Brain microvascular endothelial cell (primary cell): Measurements from ENCODE around the gene OR52K1.

ENCODE experiments used
- DNase-seq: peaks from one replicate; pipeline ENCODE4 v3.0.0-alpha.2; 2020
- H3K27ac ChIP-seq: fragments of 250-450 bp; sonication (Bioruptor Pico); 2 replicates; pipeline ENCODE4 v1.5.1; 2020; ENCODE audit warnings: mild to moderate bottlenecking, moderate library complexity
- H3K27me3 ChIP-seq: fragments of 250-450 bp; sonication (Bioruptor Pico); replicated peaks from 2 replicates; pipeline ENCODE4 v1.5.1; 2020; ENCODE audit warnings: mild to moderate bottlenecking
- H3K36me3 ChIP-seq: fragments of 250-450 bp; sonication (Bioruptor Pico); replicated peaks from 2 replicates; pipeline ENCODE4 v1.5.1; 2020; ENCODE audit warnings: mild to moderate bottlenecking
- H3K4me3 ChIP-seq: 2 replicates; pipeline ENCODE4 v1.5.1; 2011; ENCODE audit warnings: low read depth, mild to moderate bottlenecking, control low read depth, low read length, moderate library complexity
- in situ Hi-C: cut with HindIII; loops from 2 replicates; pipeline ENCODE4 v1.10.0; 2017; ENCODE audit warnings: low sequenced_read_pairs, low pct_ligation_motif_present
- TF ChIP-seq, protein P1 (sequence below): IDR thresholded peaks from 2 replicates; pipeline ENCODE4 v1.5.1; 2011; ENCODE audit warnings: low read depth, mild to moderate bottlenecking, moderate library complexity, low read length, control low read depth, inconsistent platforms; ENCODE audit errors: missing control alignments

OR52K1 gene

DNA sequence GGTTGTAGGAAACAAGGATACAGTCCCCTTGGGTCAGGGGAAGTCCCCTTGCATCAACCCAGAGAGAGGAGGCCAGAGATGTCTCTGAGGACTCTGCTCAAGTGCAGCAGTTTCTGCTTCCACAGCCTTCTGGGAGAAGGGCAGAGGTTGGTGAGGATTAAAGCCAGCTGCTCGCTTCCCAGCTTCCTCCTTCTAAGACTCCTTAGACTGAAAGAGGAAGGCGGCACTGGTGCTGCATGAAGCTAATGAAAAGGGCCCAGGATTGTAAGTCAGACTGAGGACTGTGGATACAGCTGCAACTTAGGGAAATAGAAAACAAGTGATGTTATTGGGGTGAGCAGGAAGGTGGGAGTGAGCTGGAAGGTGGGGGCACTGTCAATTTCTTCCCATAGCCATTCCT, at the start of gene OR52K1:
Gene OR52K1, plus strand, starts transcription at position 202 of the 400 bp plus-strand sequence. CDS start 6,255 bp downstream, outside the sequence.
- TF ChIP-seq, protein P1, sequence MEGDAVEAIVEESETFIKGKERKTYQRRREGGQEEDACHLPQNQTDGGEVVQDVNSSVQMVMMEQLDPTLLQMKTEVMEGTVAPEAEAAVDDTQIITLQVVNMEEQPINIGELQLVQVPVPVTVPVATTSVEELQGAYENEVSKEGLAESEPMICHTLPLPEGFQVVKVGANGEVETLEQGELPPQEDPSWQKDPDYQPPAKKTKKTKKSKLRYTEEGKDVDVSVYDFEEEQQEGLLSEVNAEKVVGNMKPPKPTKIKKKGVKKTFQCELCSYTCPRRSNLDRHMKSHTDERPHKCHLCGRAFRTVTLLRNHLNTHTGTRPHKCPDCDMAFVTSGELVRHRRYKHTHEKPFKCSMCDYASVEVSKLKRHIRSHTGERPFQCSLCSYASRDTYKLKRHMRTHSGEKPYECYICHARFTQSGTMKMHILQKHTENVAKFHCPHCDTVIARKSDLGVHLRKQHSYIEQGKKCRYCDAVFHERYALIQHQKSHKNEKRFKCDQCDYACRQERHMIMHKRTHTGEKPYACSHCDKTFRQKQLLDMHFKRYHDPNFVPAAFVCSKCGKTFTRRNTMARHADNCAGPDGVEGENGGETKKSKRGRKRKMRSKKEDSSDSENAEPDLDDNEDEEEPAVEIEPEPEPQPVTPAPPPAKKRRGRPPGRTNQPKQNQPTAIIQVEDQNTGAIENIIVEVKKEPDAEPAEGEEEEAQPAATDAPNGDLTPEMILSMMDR = no peak
- H3K27ac ChIP-seq = no peak within 1 kb of the TSS
- in situ Hi-C loops = no loop called here
- H3K4me3 ChIP-seq = no peak within 1 kb of the TSS
- H3K36me3 ChIP-seq = no peaks in the 10 kb centered on the region
- no peaks in the 10 kb centered on the region for H3K27me3 ChIP-seq
- no peak for DNase-seq

DNA sequence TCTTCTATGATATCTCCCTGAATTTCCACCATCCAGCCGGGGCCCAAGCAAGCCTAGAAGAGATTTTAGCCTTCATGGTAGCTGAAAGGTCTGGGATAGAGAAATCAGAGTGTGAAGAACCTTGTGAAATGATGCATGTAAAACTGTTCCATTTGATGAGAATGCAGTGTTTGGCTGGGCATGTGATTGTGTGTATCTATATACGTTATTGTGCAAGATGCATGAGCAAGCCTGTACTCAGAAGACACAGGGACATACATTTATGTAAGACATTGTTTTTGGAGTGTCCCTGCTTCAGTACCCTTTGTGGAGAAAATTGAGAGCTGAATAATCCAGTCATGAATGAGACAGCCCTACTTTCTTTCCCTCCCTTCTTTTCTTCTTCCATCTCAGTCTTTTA, 48.6 kb upstream of the OR52K1 start:
- H3K27ac ChIP-seq = no peak overlapping the region
- TF ChIP-seq, protein P1 = no peak
- in situ Hi-C loops = no loop called here
- H3K4me3 ChIP-seq = no peak overlapping the region
- no peaks in the 10 kb centered on the region for H3K36me3 ChIP-seq
- DNase-seq = no peak
- no peaks in the 10 kb centered on the region for H3K27me3 ChIP-seq

DNA sequence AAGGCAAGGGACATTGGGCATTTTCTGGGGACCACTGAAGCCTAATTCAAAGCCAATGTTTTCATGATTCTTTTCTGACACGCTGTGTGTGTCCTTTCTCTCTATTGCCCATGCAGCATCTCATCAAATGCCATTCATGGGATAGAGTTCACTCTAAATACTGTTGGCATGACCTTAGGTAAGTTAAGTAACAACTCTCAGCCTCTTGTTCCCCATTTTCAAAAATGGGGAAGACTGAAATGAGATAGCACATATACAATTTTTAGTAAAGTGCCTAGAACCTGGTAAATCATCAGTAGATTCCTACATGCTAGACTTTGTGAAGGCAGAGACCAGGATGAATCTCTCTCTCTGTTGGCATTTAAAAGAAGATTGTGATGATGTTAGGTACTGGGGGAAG, 46.0 kb upstream of the OR52K1 start:
- TF ChIP-seq, protein P1 = no peak
- Histone ChIP-seq H3K4me3 (no peak overlapping the region), H3K36me3 (no peaks in the 10 kb centered on the region), H3K27me3 (no peaks in the 10 kb centered on the region), H3K27ac (no peak overlapping the region)
- in situ Hi-C loops = no loop called here
- DNase-seq = no peak

DNA sequence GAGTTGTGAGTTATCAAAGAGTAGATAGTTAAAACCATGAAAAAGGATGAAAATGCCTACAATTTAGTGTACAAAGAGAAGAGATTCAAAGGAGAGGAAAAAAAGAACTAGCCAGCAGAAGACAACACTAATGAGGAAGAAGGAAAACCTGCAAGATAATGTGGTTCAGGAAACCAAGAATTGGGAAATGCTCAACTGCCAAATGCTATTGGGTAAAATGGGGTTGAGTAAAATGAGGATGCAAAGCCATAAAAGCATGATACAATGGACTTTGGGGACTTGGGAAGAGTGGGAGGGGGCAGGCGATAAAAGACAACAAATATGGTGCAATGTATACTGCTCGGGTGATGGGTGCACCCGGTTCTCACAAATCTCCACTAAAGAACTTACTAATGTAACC, 40.9 kb upstream of the OR52K1 start:
- TF ChIP-seq, protein P1 = no peak

DNA sequence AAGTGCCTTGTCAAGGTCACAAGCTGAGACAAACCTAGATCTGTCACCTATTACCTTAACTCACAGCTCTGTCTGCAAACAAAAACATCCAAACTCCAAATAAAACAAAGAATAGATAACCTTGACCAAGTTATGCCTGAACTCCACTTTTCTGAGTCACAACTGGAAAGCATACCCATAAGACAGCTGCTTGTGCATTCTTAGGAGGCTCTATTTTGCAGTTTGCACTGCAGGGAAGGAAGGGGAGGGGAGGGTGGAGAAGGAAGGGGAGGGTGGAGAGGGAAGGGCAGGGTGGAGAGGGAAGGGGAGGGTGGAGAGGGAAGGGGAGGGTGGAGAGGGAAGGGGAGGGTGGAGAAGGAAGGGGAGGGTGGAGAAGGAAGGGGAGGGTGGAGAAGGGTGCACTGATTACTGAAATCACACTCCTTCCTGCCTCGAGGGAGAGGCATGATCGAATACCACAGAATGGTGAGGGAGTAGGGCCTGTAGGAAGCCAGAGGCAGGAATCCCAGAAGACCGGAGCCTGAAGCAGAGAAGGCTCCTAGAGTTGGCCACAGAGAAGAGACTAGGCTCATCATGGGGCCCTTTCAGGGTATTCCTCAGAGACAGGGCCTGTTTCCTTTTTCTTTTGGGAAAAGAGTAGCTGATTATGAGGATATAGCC, 39.1 kb upstream of the OR52K1 start:
- Histone ChIP-seq H3K27ac (no peak overlapping the region), H3K27me3 (no peaks in the 10 kb centered on the region), H3K4me3 (no peak overlapping the region), H3K36me3 (no peaks in the 10 kb centered on the region)
- in situ Hi-C loops = no loop called here
- TF ChIP-seq, protein P1 = no peak
- DNase-seq = no peak

More for the DNA sequence above, 40.9 kb upstream of the OR52K1 start:
- Histone ChIP-seq H3K4me3 (no peak overlapping the region), H3K36me3 (no peaks in the 10 kb centered on the region), H3K27ac (no peak overlapping the region), H3K27me3 (no peaks in the 10 kb centered on the region)
- in situ Hi-C loops = no loop called here
- no peak for DNase-seq

DNA sequence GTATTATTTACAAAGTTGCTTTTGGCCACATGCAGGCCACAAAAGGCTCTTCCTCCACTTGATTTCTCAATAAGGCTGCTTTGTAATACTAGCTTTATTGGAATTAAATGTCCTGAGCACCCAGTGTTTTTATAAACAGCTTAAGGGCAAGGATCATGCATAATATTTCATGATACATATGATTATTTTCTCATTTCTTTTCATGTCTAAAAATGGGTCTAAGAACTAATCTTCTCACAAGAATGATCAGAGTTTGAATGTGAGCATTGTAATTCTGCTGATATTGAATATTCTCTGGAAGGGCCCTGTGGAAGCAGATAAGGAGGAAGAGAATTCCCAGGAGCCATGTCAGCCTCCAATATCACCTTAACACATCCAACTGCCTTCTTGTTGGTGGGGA, 33.5 kb upstream of the OR52K1 start, which contains the start of gene OR52K2:
Gene OR52K2, plus strand, starts transcription at position 301 of the 400 bp plus-strand sequence. Its CDS starts 45 bp downstream, at position 346.
- Histone ChIP-seq H3K27me3 (no peaks in the 10 kb centered on the region), H3K4me3 (no peak within 1 kb of the TSS), H3K36me3 (no peaks in the 10 kb centered on the region), H3K27ac (no peak within 1 kb of the TSS)
- in situ Hi-C loops = no loop called here
- DNase-seq = no peak
- TF ChIP-seq, protein P1 = no peak
